SK-N-MC (cell line): ENCODE data around the gene CEP57L1.
"Not testable (repeated sequence)": the region's sequence is repeated elsewhere in the genome, so short reads cannot be mapped to it uniquely, and the experiment has no call there.

Experiments
- EZH2 ChIP-seq: fragments of 200-600 bp; sonication (generic); IDR thresholded peaks from one replicate; pipeline ENCODE4 v1.6.1; 2017; ENCODE audit warnings: antibody characterized with exemption
- POLR2AphosphoS5 ChIP-seq: IDR thresholded peaks from 2 replicates; pipeline ENCODE4 v1.6.1; 2012; ENCODE audit warnings: mild to moderate bottlenecking, low read depth, low read length, borderline replicate concordance

- TF ChIP-seq POLR2AphosphoS5, EZH2: not testable (repeated sequence)
Measured at GRCh38 chr6:109135600-109135999, 40.3 kb downstream of the CEP57L1 start.
